ENCODE data around the gene PRKCB.

The PRKCB gene

GRCh38 chr16:23801378-23801777 is 34.4 kb upstream of the PRKCB start:
- H3K4me2 ChIP-seq (ENCODE audit: low read length), result no peak overlapping the region
- no peaks in the 10 kb centered on the region for H3K9me3 ChIP-seq (ENCODE audit: control insufficient read depth, low read length)
- H3K4me3 ChIP-seq (ENCODE audit: low read depth, low read length), result no peak overlapping the region
- no peak overlapping the region for H3K9ac ChIP-seq
- H3K4me1 ChIP-seq, result no peaks in the 10 kb centered on the region
- H3K36me3 ChIP-seq (ENCODE audit: control insufficient read depth, insufficient read depth, low read length), result no peaks in the 10 kb centered on the region
- H2AFZ ChIP-seq, result no peak overlapping the region
- no peaks in the 10 kb centered on the region for H3K79me2 ChIP-seq
- H3K27ac ChIP-seq, result no peak overlapping the region
- TF ChIP-seq CTCF (IDR thresholded peaks at IDR 0.05), result peak; percentile 51
- H3K27me3 ChIP-seq (ENCODE audit: control insufficient read depth, insufficient read depth, low read length), result no peaks in the 10 kb centered on the region

- H3K9ac ChIP-seq, result no peak overlapping the region
- H3K27ac ChIP-seq, result no peak overlapping the region
- no peaks in the 10 kb centered on the region for H3K36me3 ChIP-seq (ENCODE audit: control insufficient read depth, insufficient read depth, low read length)
- H3K4me2 ChIP-seq (ENCODE audit: low read length), result no peak overlapping the region
- no peaks in the 10 kb centered on the region for H3K9me3 ChIP-seq (ENCODE audit: control insufficient read depth, low read length)
- H3K4me1 ChIP-seq, result no peaks in the 10 kb centered on the region
- H3K4me3 ChIP-seq (ENCODE audit: low read depth, low read length), result no peak overlapping the region
- no peak overlapping the region for H2AFZ ChIP-seq
- no peaks in the 10 kb centered on the region for H3K27me3 ChIP-seq (ENCODE audit: control insufficient read depth, insufficient read depth, low read length)
- no peak for TF ChIP-seq CTCF (IDR thresholded peaks at IDR 0.05)
- no peaks in the 10 kb centered on the region for H3K79me2 ChIP-seq
Observed at GRCh38 chr16:23802776-23803175, 33.0 kb upstream of the PRKCB start.

- no peaks in the 10 kb centered on the region for H3K79me2 ChIP-seq
- no peak overlapping the region for H3K4me3 ChIP-seq (ENCODE audit: low read depth, low read length)
- no peak overlapping the region for H3K9ac ChIP-seq
- H3K4me2 ChIP-seq (ENCODE audit: low read length), result no peak overlapping the region
- no peaks in the 10 kb centered on the region for H3K9me3 ChIP-seq (ENCODE audit: control insufficient read depth, low read length)
- TF ChIP-seq CTCF (IDR thresholded peaks at IDR 0.05), result no peak
- no peaks in the 10 kb centered on the region for H3K36me3 ChIP-seq (ENCODE audit: control insufficient read depth, insufficient read depth, low read length)
- no peak overlapping the region for H3K27ac ChIP-seq
- H3K27me3 ChIP-seq (ENCODE audit: control insufficient read depth, insufficient read depth, low read length), result no peaks in the 10 kb centered on the region
- no peaks in the 10 kb centered on the region for H3K4me1 ChIP-seq
- H2AFZ ChIP-seq, result no peak overlapping the region
Observed at GRCh38 chr16:23803591-23804123, 32.1 kb upstream of the PRKCB start.

GRCh38 chr16:23807028-23807427 is 28.8 kb upstream of the PRKCB start:
- H3K4me1 ChIP-seq, result no peaks in the 10 kb centered on the region
- no peaks in the 10 kb centered on the region for H3K79me2 ChIP-seq
- no peaks in the 10 kb centered on the region for H3K36me3 ChIP-seq (ENCODE audit: control insufficient read depth, insufficient read depth, low read length)
- no peak for TF ChIP-seq CTCF (IDR thresholded peaks at IDR 0.05)
- H3K4me2 ChIP-seq (ENCODE audit: low read length), result no peak overlapping the region
- H3K9me3 ChIP-seq (ENCODE audit: control insufficient read depth, low read length), result no peaks in the 10 kb centered on the region
- H3K27ac ChIP-seq, result no peak overlapping the region
- no peak overlapping the region for H3K4me3 ChIP-seq (ENCODE audit: low read depth, low read length)
- no peak overlapping the region for H2AFZ ChIP-seq
- H3K9ac ChIP-seq, result no peak overlapping the region
- no peaks in the 10 kb centered on the region for H3K27me3 ChIP-seq (ENCODE audit: control insufficient read depth, insufficient read depth, low read length)

- peaks cover 5% of the 10 kb centered on the region for H3K27me3 ChIP-seq (ENCODE audit: control insufficient read depth, insufficient read depth, low read length)
- no peak overlapping the region for H3K4me2 ChIP-seq (ENCODE audit: low read length)
- no peak for TF ChIP-seq CTCF (IDR thresholded peaks at IDR 0.05)
- H3K79me2 ChIP-seq, result no peaks in the 10 kb centered on the region
- H3K9ac ChIP-seq, result no peak overlapping the region
- no peaks in the 10 kb centered on the region for H3K36me3 ChIP-seq (ENCODE audit: control insufficient read depth, insufficient read depth, low read length)
- no peaks in the 10 kb centered on the region for H3K9me3 ChIP-seq (ENCODE audit: control insufficient read depth, low read length)
- no peak overlapping the region for H3K4me3 ChIP-seq (ENCODE audit: low read depth, low read length)
- H3K4me1 ChIP-seq, result no peaks in the 10 kb centered on the region
- no peak overlapping the region for H2AFZ ChIP-seq
- no peak overlapping the region for H3K27ac ChIP-seq
Observed at GRCh38 chr16:23821467-23821866, 14.3 kb upstream of the PRKCB start.

All from parathyroid adenoma (tissue), 2 donors.